HG03135 (cell line): ENCODE data around the gene KCNC4.

Experiments used
- ATAC-seq: cut with Tn5 transposase; IDR thresholded peaks from one replicate; pipeline ENCODE4 v1.9.1; 2021; ENCODE audit warnings: mild to moderate bottlenecking, moderate library complexity; ENCODE audit not compliant: unreplicated experiment

KCNC4 gene

DNA sequence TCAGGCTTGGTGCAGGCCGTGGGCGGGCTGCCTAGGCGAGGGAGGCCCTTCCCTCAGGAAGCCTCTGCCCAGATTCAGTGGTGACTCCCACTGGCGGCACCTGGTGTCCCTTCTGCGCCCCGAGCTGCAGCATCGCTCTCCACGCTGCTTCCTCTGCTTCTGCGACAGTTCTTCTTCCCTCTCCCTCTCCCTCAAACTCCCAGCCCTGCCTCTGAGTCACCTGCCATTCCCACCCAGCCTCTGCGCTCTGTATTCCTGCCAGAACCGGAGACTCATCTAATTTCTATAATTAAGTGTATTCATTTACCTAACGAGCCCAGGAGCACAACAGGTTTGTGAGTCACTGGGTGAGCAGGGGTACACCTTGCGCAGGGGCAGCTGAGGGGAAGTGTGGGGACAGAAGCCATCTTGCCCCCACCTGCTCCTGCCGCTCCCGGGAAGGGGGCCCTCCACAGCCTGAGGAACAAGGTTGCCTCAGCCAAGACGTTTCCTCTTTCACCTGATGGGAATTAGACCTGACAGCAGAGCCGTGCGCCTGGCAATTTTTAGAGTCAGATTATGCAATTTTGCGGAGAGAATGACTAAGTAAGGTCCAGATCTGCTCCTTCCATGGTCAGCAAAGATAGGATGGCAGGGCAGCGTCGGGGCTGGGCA lies 19.4 kb downstream of the KCNC4 start:
- ATAC-seq = no peak

DNA sequence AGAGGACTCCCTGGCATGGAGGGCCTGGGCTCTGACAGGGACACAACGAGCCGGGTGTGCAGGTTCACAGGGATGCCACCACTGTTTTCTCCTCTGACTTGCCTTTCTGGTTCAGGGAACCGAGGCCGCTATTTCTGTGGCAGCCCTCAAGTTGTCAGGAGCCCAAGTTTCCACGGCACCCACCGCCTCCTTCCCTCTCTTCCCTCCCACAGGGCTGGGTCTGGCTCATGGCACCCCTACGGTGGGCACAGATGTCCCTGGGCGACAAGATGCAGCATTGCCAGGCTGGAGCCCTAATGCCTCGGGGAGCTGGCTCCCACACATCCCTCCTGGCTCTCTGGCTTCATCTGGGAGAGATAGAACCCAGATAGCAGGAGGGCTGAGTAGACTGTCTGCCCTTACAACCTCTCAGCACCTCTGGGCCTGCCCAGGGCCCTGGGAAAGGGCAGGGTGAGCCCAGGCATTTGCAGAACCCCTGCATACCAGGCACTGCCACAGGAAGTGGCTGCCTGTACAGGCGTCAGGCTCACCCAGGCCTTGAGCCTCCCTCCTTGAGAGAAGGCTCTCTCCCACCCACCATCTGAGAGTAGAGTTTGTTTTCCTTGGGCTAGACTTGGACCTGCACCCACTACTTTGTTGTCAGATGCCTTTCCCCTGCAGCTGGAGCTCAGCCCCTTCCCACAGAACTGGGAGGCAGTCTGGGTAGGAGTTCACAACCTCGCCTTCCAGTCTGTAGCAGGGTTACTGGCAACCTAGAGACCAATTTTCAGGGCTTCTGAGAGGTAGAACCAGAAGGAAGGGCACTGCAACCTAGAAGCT lies 20.5 kb downstream of the KCNC4 start:
- ATAC-seq = no peak

DNA sequence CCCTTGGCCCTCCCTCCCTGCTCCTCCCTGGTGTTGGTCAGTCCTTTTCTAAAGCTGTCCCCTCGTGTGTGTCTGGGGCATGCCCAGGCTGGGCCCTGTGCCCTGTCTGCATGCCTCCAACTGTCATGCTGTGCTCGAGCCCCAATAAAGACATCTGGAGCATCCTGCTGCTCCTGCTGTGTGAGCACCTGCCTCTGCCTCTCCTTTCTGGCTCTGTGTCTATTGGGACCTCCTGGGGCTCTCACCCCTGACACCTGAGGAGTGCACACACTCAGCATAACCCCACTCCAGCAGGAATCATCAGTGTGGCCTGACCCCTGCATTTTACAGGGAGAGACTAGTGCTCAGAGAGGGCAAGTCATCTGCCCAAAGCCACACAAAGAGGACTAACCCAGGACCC lies 23.7 kb downstream of the KCNC4 start:
- ATAC-seq = no peak

DNA sequence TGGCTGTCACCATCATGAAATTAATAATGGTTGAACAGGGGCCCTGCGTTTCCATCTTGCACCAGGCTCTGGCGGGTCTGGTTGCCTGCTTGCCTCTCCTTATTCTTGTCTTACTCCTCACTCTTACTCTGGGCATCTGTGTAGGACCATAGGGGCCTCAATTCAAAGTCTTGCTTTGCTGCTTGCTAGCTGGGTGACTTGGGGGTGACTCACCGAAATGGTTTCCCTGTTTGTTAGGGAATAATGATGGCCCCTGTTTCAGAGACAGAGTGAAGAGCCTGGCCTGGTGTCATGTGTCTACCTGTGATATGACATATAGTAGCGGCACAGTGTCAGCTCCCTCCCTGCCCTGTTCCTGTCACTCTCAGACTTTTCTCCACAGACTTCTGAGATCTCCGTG lies 24.6 kb downstream of the KCNC4 start:
- ATAC-seq = no peak

DNA sequence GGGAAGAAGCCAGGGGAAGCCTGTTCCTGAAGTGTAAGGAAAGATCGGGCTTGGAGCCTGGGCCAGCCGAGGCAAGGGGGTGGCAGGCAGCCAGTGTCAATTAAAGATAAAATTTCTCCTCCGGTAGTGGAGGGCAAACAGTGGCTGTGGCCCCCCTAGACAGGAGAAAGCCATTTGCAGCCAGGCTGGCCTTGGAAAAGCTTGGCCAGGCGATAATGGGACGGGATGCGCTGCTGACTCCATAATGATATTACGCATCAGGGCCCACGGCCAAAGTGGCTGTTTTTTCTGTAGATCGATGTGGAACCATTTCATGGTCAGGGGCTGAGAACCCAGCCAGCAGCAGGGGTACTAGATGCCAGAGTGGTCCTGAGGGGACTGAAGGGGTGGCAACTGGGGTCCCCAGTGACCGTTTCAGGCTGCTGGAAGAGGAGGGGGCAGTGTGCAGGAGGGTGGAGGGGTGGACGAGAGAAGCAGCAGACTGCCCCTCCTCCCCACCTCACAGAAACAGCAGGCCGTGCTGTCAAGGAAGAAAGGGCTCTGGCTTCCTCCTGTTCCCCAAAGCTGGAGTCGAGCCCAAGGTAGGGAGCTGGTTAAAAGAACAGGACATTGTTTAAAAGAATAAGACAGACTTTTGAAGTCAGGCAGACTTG lies 25.2 kb downstream of the KCNC4 start:
- ATAC-seq = no peak

DNA sequence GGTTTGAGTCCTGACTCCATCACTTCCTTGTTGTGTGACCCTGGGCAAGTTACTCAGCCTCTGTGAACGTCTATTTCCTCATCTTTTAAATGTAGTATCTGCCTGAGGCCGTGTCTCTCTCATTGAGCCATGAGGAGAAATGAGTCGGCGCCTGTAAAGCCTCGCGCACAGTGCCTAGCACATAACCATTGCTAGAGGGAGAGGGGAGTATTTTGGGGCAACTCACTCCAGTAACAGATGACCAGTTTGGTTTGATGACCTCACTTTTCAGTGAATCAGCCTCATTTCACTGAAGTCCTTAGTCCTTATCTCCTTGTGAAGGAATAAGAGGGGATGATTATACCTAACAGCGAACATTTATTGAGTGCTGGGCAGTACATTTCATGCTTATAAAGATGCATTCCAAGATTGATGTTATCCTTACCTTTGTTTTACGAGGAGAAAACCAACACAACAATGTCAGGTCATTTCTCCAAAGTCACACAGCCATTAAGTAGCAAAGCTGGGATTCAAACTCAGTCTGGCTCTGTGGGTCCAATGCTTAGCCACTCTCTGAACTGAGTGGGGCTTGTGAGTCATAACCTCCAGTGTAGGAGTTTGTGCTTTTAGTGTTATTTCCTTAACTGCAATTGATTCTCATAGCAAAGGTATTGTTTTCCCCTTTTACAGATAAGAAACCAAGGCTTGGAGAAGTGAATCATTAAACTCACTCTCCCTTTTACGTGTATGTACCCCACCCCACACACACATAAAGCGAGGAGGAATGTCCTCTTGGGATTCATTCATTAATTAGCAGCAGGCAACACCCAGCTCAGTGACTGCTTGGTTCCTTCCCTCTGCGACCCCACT lies 25.9 kb downstream of the KCNC4 start:
- no peak for ATAC-seq

DNA sequence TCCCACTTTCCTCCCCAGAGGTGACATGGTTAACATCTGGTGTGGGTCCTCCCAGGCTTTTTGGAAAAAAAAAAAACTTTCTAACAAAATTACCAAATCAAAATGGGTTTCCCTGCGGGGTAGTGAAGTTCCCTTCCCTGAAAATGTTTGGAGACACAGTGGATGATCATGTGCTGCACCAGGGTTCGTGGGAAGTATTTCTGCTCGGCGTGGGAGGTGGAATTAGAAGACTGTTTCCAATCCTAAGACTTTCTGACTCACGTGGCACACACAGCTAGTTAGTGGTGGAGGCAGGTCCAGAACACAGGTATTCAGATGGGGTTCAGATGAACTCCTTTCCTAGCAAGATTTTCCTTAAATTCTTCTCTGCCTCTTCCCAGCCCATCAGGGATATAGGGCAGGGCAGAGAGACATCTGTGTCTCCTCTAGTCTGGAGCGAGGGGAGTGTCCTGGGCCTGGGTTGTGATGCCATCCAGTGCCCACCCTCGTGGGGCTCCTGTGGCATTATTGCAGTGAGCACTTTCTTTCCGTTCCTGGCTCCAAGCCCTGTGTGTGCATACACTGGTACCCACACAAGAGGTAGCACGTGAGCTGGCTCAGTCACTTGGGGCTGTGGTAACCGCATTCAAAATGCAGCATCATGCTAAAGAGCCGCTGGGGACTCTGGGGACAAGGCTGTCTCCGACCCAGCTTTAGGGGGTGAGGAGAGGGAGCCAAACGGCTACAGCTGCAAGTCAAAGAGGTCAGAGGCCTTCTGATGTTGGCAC lies 27.5 kb downstream of the KCNC4 start:
- ATAC-seq = no peak

DNA sequence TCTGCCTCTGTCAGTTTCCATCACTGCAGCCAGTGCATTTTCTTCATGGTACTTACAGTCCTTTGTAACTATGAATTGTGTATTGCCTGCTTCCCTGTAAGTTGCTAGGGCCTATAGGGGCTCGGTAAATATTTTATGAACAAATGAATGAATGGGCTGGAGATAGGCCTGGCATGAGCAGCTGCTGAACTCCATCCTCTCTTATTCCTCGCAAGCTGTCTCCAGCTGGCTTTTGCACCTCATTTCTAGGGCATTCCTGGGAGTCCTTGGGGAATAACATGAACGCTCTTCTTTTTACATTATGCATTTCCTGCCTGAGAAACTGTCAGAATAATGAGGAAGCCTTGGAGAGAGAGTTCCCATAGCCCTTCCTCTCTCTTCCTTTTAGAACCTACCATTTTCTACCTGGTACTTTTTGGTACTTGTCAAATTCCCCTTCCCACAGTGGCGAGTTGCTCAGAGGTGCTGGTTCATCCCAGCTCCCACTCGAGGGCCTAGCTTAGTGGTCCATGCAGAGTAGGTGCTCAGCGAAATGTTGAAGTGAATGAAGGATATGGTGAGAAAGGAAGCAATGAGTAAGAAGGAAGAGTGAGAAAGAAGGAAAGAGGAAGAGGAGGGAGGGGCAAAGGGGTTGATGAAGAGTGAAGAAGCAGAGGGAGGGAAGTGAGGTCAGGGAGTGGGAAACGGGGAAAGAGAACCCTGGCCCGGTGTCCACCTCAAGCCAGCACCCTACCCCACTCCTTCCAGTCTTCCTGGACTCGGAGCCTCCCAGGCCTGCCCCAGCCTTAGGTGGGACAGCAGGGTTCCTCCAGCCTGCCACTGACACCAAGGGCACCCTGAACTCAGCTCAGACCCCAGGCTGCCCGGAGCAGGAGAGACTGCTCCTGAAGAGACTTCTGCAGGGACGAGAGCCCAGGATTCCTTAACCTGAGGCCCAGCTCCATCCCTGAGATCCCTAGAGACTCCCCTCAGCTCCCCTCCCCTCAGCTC lies 29.6 kb downstream of the KCNC4 start:
- ATAC-seq = no peak

DNA sequence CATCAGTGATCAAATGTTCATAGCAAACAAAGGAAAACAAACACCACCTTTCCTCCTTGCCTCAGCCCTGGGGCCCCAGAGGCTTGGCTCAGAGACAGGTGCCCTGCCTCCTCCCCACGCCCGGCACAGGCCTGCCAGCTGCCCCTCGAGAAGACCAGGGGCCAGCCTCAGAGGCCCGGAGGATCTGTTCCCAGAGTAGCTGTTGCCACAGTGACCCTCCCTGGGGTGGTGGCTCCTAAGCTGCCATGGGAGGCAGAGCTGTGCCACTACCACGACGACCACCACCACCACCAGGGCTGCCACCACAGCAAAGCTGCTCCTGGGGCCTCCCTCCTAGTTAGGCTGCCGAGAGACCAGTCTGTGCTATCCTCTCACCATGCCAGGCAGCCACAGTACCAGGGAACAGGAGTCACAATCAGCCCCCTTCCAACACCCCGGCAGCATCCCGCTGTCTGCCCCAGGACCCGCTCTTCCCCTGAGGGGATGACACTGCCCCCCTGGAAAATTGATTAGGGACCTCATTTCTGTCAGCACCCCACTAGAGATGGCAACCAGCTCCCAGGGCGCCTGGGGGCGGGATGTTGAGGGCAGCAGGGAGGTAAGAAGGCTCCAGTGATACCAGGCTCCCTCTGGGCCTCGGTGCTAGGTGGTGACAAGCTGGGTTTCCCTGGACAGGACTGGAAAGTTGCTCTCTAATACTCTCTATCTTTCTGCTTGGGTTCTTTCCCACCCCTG lies 30.5 kb downstream of the KCNC4 start:
- ATAC-seq = no peak

DNA sequence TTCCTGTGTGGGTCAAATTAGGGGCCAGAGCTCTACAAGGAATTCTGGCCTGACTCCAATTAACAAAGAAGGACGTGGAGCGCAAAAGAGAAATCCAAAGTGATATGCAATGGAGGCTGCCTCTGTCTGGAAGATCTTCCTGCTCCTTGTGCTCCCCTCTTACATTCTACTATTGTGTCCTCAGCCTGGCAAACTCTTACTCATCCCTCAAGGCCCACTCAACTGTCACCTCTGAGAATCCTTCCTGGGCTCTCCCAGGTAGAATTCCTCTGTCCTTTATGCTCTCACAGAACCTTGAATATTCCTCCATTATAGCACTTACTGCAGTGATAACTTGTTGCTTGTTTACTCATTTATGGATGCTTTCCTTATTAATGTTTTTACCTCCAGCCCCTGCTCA lies 31.4 kb downstream of the KCNC4 start:
- ATAC-seq = no peak

DNA sequence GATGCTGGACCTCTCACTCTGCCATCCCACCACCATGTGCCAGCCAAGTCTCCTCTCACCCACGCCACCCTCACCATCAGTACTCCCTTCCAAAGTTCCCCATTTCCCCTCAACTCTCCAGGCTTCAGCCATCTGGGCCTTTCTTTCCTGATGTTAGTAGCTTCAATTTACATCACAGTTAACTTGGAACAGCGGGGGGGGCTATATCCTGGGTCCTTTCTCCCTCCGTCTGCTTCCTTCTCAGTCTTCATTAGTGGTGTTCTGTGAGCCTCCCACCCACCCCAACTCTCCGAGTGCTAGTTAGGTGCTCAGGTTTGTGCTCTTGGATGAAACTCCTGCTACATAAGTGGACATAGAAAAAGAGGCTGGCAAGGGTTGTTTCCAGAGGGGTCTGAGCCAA lies 31.9 kb downstream of the KCNC4 start:
- ATAC-seq = no peak

DNA sequence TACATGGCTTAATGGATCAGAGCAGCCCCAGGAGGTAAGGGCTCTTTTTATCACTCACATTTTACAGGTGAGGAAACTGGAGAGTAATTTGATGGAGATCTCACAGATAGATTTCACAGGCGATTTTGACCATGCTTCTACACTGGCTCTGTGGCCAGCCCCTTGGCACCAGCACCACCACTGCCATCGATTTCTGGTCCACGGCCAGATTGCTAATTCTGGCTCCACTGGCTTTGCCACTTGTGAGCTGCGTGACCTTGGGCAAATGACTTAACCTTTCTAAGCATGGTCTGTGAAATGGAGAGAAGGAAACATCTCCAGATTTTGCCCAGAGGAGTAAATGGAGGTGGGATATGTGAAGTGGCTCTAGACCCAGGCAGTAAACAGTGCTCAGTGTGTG lies 32.6 kb downstream of the KCNC4 start:
- ATAC-seq = no peak

DNA sequence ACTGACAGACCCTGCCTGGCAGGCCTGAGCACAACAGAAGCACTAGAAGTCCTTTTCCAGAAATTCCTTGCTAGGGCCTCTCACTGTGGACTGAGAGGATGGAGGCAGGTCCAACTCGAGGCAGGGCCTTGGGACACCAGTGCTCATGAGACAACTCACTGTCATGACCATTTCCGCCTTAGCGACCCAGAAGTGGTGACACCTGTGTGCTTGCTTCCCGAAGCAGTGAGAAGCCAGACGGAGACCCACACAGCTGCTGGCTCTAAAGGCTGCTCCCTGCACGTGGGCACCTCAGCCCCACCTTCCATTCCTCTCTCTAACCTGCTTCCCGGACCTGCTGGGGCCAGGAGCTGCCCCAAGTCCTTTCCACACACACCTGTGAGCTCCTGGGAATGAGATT lies 33.0 kb downstream of the KCNC4 start:
- no peak for ATAC-seq

DNA sequence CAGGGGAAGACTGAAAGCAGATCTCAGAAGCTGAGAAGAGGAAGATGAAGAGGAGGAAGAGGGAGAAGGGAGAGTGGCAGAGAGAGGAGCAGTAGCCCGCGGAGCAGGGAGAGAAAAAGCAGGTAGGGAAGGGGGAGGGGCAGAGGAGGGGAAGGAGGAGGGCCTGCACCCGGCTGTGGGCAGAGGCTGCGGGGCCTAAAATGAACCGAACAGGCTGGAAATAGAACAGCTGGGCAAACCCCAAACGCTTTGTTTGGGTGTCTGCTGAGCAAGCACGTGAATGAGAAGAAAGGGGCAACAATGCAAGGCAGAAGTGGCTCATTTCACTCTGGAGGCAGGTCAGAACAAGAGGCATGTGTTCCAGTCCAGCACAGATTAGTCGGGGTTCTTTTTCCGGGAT lies 33.5 kb downstream of the KCNC4 start:
- ATAC-seq = no peak

DNA sequence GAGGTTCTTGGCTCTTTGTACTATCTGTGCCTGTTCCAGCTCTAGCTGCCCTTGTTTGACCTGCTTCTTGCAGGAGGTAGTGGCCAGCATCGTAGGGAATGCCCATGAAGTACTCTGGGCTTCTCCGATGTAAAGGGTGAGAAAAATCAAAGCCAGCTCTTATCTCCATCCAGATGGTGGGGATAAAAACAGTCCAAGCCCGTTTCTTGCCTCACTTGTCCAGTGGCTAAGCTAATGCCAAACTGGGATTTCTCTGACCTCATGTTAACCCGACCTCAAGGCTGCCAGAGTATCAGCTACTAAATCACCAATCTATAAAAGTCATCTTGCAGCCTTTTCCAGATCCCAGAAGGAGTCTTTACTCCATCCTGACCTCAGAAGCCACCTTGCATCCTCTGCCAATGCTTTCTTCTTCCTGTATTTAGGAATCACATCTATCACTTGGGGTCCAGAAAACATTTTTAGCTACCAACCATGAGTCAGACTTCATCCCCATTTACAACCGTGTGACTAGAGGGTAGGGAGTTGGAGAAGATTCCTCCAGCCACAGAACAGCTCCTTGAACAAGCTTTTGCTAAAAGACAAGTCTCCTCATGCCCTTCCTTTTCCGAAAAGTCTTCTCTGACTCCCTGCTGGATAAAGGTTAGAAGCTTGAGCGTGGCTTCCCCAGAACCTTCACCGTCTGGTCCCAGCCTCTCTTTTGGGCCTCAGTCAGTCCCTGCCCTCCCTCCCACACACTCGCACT lies 35.9 kb downstream of the KCNC4 start:
- no peak for ATAC-seq

DNA sequence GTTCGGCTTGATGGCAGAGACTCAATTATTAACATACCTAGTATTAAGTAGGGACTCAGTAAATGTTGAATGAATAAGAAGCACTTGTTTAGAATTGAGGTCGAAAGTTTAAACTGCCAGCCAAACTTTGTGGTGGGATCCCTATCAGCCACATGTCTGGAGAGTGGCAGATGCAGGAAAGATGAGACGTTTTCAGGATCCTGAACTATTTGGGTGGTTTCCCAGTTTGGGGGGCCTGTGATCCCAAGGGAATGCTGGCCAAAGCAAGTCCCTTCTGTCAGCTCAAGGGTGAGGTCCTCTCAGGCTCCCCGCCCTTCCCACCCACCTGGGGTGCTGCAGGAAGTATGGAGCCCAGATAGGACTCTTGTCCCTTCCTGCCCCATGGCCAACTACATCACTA lies 38.6 kb downstream of the KCNC4 start:
- ATAC-seq = no peak

DNA sequence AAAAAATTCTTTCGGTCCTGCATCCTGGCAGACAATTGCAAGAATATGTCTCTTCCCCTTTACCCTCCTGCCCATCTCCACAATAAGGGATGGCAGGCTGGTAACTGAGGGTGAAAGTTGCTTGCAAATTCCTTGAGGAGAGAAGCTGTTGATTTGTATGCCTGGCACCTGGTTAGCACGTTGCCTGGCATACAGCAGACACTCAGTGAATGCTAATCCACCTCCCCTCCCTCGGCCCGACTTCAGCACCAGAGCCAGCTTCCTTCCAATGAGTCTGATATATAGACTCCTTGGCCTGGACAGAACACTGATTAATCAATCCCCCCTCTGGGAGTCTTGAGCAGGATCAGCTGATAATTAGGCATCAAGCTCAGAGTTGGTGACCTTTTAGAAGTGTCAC lies 39.1 kb downstream of the KCNC4 start:
- no peak for ATAC-seq

DNA sequence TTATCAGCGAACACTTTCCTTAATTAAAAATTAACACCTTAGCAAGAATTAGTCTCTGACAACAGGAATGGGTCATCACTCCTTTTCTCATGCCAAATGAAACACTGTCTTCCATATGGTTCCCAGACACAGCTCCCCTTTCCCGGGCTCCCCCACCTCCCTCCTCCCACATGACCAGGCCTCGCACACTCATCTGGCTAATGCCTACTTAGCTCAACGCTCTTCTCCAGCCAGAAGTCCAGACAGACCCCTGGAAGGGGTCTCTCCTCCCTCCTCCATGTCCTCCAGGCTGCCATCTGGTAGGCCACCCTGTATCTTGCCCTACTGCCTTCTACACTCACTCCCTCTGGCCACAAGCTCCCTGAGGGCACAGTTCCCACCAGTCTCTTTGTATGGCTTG lies 39.9 kb downstream of the KCNC4 start:
- ATAC-seq = no peak
